Activated B cell treated with CpG ODN at 0.5 μM for 24 hours (primary cell): ENCODE results near the gene HS6ST3. TPM values are rescaled to one million over a fixed set of nuclear protein-coding genes. Genes with fewer than 3 reads are reported as not detected.

Experiments
- ATAC-seq: fragments of 200-7000 bp; cut with Tn5 transposase; one replicate; pipeline ENCODE4 v1.10.0; 2021; ENCODE audit warnings: low read depth, mild to moderate bottlenecking, moderate library complexity
- CTCF ChIA-PET: fragments of 350-600 bp; sonication (Branson Sonifier 250); formaldehyde crosslinking; loops from one replicate; lab custom pipeline; 2021; ENCODE audit warnings: antibody characterized with exemption; lab: Charles Lee
- POLR2A ChIA-PET: fragments of 350-600 bp; sonication (Branson Sonifier 250); formaldehyde crosslinking; loops from one replicate; lab custom pipeline; 2021; ENCODE audit warnings: antibody characterized with exemption; lab: Charles Lee
- DNase-seq: peaks from one replicate; pipeline ENCODE4 v3.0.0; 2022
- H3K27ac Mint-ChIP-seq: one replicate; pipeline ENCODE4 v1.8.0; 2020; ENCODE audit warnings: mixed read lengths
- H3K27me3 Mint-ChIP-seq: one replicate; pipeline ENCODE4 v1.8.0; 2021; ENCODE audit warnings: mixed read lengths
- H3K36me3 Mint-ChIP-seq: one replicate; pipeline ENCODE4 v1.8.0; 2021; ENCODE audit warnings: low read depth, mixed read lengths
- H3K4me1 Mint-ChIP-seq: one replicate; pipeline ENCODE4 v1.8.0; 2021; ENCODE audit warnings: mixed read lengths
- H3K4me3 Mint-ChIP-seq: one replicate; pipeline ENCODE4 v1.8.0; 2020; ENCODE audit warnings: mild to moderate bottlenecking, mixed read lengths
- H3K9me3 Mint-ChIP-seq: one replicate; pipeline ENCODE4 v1.8.0; 2020; ENCODE audit warnings: mixed read lengths
- intact Hi-C: fragments of 100-400 bp; cut with micrococcal nuclease; formaldehyde crosslinking; loops from one replicate; pipeline ENCODE4 v1.15.1; 2024
- total RNA-seq: library from RNA; stranded (reverse); gene quantifications from 2 replicates; pipeline ENCODE4 v1.2.3, GENCODE V29; 2022
- TF ChIP-seq, protein P1 (sequence below): fragments of 200-600 bp; IDR thresholded peaks from one replicate; pipeline ENCODE4 v1.8.0; 2022; ENCODE audit warnings: antibody characterized with exemption, mild to moderate bottlenecking

HS6ST3 gene
- total RNA-seq, 1 donor from 2014 or later = not detected

DNA sequence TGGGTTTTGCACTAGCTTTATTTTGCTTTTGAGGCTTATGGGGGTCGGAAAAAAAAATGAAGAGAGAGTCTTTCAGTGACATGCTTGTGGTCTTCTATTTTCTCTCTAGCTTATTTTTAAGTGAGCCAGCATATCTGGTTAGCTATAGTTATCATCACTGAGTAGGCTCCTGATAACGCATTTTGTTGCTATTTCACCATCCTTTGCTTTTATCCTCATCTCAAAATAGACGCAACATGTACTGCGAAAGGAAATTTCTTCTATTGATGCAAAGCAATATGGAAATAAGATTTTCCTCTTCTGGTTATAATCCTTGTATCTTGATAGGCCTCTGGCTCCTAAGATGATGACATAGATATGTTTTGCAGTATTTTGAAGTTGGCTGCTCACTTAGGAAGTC, 630.5 kb downstream of the HS6ST3 start:
- Mint-ChIP-seq H3K4me3 (no peak overlapping the region), H3K4me1 (no peaks in the 10 kb centered on the region), H3K36me3 (no peaks in the 10 kb centered on the region), H3K27me3 (no peaks in the 10 kb centered on the region), H3K27ac (no peak overlapping the region), H3K9me3 (no peaks in the 10 kb centered on the region)
- intact Hi-C loops = no loop called here
- TF ChIP-seq, protein P1, sequence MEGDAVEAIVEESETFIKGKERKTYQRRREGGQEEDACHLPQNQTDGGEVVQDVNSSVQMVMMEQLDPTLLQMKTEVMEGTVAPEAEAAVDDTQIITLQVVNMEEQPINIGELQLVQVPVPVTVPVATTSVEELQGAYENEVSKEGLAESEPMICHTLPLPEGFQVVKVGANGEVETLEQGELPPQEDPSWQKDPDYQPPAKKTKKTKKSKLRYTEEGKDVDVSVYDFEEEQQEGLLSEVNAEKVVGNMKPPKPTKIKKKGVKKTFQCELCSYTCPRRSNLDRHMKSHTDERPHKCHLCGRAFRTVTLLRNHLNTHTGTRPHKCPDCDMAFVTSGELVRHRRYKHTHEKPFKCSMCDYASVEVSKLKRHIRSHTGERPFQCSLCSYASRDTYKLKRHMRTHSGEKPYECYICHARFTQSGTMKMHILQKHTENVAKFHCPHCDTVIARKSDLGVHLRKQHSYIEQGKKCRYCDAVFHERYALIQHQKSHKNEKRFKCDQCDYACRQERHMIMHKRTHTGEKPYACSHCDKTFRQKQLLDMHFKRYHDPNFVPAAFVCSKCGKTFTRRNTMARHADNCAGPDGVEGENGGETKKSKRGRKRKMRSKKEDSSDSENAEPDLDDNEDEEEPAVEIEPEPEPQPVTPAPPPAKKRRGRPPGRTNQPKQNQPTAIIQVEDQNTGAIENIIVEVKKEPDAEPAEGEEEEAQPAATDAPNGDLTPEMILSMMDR = no peak
- CTCF ChIA-PET = no interaction called here
- POLR2A ChIA-PET = no interaction called here
- no peak for DNase-seq
- ATAC-seq = no peak

- no peak overlapping the region for H3K4me3 Mint-ChIP-seq
- no peak for DNase-seq
- H3K27ac Mint-ChIP-seq = no peak overlapping the region
- POLR2A ChIA-PET = no interaction called here
- H3K9me3 Mint-ChIP-seq = peaks cover 6% of the 10 kb centered on the region
- H3K36me3 Mint-ChIP-seq = no peaks in the 10 kb centered on the region
- CTCF ChIA-PET = no interaction called here
- no peak for ATAC-seq
- intact Hi-C loops = no loop called here
- no peaks in the 10 kb centered on the region for H3K27me3 Mint-ChIP-seq
- H3K4me1 Mint-ChIP-seq = no peaks in the 10 kb centered on the region
- TF ChIP-seq, protein P1 = no peak
Observed at GRCh38 chr13:96726651-96727050, 636.7 kb downstream of the HS6ST3 start.

DNA sequence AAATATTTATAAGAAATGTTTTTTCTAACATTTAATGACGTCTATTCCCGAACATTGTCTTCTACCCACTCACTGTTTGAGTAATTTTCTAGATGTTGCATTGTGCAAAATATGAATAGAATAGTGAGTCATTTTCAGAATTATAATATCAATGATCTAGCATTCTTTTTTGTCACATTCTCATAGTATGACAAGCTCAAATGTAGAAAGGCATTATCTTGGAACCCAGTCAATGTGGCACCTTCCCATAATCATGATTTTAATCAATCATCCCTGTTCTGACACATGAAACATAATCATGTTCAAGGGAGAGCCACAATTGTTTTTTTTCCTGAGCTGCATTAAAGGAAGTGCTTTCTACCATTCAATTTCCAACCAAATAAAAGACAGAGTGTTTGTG, 638.6 kb downstream of the HS6ST3 start:
- H3K4me3 Mint-ChIP-seq = no peak overlapping the region
- POLR2A ChIA-PET = no interaction called here
- no peaks in the 10 kb centered on the region for H3K36me3 Mint-ChIP-seq
- peaks cover 6% of the 10 kb centered on the region for H3K9me3 Mint-ChIP-seq
- TF ChIP-seq, protein P1 = no peak
- no peaks in the 10 kb centered on the region for H3K4me1 Mint-ChIP-seq
- no peaks in the 10 kb centered on the region for H3K27me3 Mint-ChIP-seq
- DNase-seq (no peak), ATAC-seq (no peak)
- intact Hi-C loops = no loop called here
- CTCF ChIA-PET = no interaction called here
- no peak overlapping the region for H3K27ac Mint-ChIP-seq

DNA sequence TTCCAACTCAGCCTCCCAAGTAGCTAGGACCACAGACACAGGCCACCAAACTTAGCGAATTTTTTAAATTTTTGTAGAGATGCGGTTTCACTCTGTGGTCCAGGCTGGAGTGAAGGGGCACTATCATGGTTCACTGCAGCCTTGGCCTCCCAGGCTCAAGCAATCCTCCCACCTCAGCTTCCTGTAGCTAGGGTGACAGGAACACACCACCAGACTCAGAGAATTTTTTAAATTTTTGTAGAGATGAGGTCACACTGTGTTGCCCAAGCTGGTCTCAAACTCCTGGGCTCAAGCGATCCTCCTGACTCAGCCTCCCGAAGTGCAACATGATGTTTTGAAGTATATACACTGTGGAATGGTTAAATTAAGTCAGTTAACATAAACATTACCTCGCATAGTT, 640.8 kb downstream of the HS6ST3 start:
- intact Hi-C loops = no loop called here
- H3K4me1 Mint-ChIP-seq = no peaks in the 10 kb centered on the region
- ATAC-seq (no peak), DNase-seq (no peak)
- no peaks in the 10 kb centered on the region for H3K27me3 Mint-ChIP-seq
- H3K36me3 Mint-ChIP-seq = no peaks in the 10 kb centered on the region
- TF ChIP-seq, protein P1 = no peak
- H3K27ac Mint-ChIP-seq = no peak overlapping the region
- CTCF ChIA-PET = no interaction called here
- peaks cover 8% of the 10 kb centered on the region for H3K9me3 Mint-ChIP-seq
- H3K4me3 Mint-ChIP-seq = no peak overlapping the region
- POLR2A ChIA-PET = no interaction called here

DNA sequence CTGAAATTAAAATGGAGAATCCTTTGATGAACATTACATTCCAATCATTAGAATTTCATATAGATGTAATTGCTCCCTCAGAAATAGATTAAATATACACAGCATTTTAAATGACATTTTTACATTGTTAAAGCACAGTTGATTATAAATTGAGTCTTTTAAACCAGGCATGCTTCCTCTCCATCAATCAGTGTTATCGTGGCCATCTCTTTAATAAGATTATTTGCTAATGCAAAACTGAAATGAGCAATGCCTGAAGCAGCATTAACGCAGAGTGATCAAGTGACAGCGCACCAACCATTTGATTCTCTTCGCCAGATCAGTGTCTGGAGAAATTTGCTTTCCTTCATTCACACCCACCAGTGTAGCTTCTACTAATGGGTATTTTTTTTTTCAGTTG, 644.6 kb downstream of the HS6ST3 start:
- H3K27ac Mint-ChIP-seq = no peak overlapping the region
- DNase-seq = no peak
- CTCF ChIA-PET = no interaction called here
- POLR2A ChIA-PET = no interaction called here
- no peak for ATAC-seq
- no peak overlapping the region for H3K4me3 Mint-ChIP-seq
- intact Hi-C loops = no loop called here
- H3K27me3 Mint-ChIP-seq = no peaks in the 10 kb centered on the region
- H3K4me1 Mint-ChIP-seq = no peaks in the 10 kb centered on the region
- no peaks in the 10 kb centered on the region for H3K36me3 Mint-ChIP-seq
- peaks cover 4% of the 10 kb centered on the region for H3K9me3 Mint-ChIP-seq
- TF ChIP-seq, protein P1 = no peak
